Muscle of leg (tissue), 11 donors: Measurements from ENCODE around the gene DNAJC4. TPM values are rescaled to one million over a fixed set of nuclear protein-coding genes. Genes with fewer than 3 reads are reported as not detected.

ENCODE experiments used
- DNase-seq: peaks from one replicate; pipeline ENCODE4 v3.0.0; 2013
- H3K27ac ChIP-seq: one replicate; pipeline ENCODE4 v1.5.1; 2013; ENCODE audit warnings: mild to moderate bottlenecking, low read length, control low read depth
- H3K27me3 ChIP-seq: one replicate; pipeline ENCODE4 v1.6.1; 2013; ENCODE audit warnings: low read length; ENCODE audit not compliant: control insufficient read depth, insufficient read depth
- H3K36me3 ChIP-seq: one replicate; pipeline ENCODE4 v1.6.1; 2013; ENCODE audit warnings: low read length; ENCODE audit not compliant: control insufficient read depth, insufficient read depth
- H3K4me1 ChIP-seq: one replicate; pipeline ENCODE4 v1.6.1; 2013; ENCODE audit warnings: low read length; ENCODE audit not compliant: control insufficient read depth, insufficient read depth
- H3K4me3 ChIP-seq: one replicate; pipeline ENCODE4 v1.5.1; 2013; ENCODE audit warnings: low read length, control low read depth
- H3K9me3 ChIP-seq: replicated peaks from 2 replicates; pipeline ENCODE4 v1.6.1; 2013; ENCODE audit warnings: low read depth, low read length; ENCODE audit not compliant: control insufficient read depth
- WGBS: methylation state at CpG from one replicate; pipeline ENCODE4 v1.1.5; 2013; ENCODE audit warnings: missing lambda C conversion rate; ENCODE audit not compliant: insufficient coverage; 5-methylcytosine and 5-hydroxymethylcytosine counted together
- polyA plus RNA-seq, 8 donors: library from polyadenylated mRNA; unstranded; fragments of 120-200 nt; gene quantifications; one replicate each; pipeline versions ENCODE4 v1.2.1 to v1.2.3, GENCODE V29; 2013; ENCODE audit warnings: inconsistent platforms in 1 of 8, low replicate concordance in 1 of 8; ENCODE audit not compliant: insufficient read length in 8 of 8, insufficient read depth in 1 of 8
- total RNA-seq: library from RNA; stranded (reverse); fragments of 120-200 nt; gene quantifications from one replicate; pipeline ENCODE4 v1.2.4, GENCODE V29; 2013

DNAJC4 gene
- total and polyA plus RNA-seq, 9 donors, result 13.6 to 75.1 (median 52.9) TPM

DNA sequence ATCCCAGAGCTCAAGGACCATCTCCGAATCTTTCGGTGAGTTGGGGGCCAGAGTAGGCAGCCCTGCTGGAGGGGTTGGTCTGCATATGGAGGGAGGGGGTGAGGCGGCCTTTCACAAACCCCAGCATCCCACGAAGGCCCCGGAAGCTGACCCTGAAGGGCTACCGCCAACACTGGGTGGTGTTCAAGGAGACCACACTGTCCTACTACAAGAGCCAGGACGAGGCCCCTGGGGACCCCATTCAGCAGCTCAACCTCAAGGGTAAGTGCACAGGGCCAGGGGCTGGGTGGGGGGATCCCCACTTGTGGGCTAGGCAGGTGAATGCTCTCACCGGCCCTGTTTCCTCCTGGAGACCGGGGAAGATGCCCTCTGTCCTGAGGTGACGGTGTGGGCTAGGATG is 10.6 kb upstream of the DNAJC4 start:
- WGBS, result 86% methylated on average over 7 of the region's 10 CpGs
- no peak overlapping the region for H3K4me3 ChIP-seq
- H3K9me3 ChIP-seq, result no peaks in the 10 kb centered on the region
- peaks cover 26% of the 10 kb centered on the region for H3K36me3 ChIP-seq
- no peaks in the 10 kb centered on the region for H3K27me3 ChIP-seq
- H3K27ac ChIP-seq, result no peak overlapping the region
- DNase-seq, result no peak
- H3K4me1 ChIP-seq, result peaks cover 40% of the 10 kb centered on the region

DNA sequence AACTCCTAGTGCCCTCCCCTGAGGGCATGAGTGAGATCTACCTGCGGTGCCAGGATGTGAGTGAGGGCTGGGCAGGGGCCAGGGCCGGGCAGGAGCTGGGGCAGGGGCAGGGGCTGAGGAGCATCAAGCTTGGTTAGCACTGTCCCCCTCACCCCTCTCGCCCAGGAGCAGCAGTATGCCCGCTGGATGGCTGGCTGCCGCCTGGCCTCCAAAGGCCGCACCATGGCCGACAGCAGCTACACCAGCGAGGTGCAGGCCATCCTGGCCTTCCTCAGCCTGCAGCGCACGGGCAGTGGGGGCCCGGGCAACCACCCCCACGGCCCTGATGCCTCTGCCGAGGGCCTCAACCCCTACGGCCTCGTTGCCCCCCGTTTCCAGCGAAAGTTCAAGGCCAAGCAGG is 10.1 kb upstream of the DNAJC4 start:
- DNase-seq, result no peak
- Histone ChIP-seq H3K27me3 (no peaks in the 10 kb centered on the region), H3K36me3 (peaks cover 26% of the 10 kb centered on the region), H3K4me3 (no peak overlapping the region), H3K4me1 (peaks cover 45% of the 10 kb centered on the region), H3K9me3 (no peaks in the 10 kb centered on the region), H3K27ac (no peak overlapping the region)
- WGBS, result 90% methylated on average over 16 of the region's 17 CpGs

DNA sequence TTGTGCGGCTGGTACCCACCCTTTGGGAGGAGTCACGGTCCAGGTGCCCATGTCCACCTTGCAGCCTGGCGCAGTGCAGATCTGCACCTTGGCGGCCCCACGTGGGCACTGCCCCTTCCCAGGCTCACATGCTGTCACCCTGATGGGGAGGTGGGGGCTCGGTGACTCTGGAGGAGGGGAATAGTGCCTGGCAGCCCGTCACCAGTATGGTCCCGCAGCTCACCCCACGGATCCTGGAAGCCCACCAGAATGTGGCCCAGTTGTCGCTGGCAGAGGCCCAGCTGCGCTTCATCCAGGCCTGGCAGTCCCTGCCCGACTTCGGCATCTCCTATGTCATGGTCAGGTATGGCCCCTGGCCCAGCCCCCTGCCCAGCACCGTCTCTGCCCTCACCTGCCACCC is 9.6 kb upstream of the DNAJC4 start:
- H3K4me1 ChIP-seq, result peaks cover 50% of the 10 kb centered on the region
- no peak for DNase-seq
- H3K36me3 ChIP-seq, result peaks cover 26% of the 10 kb centered on the region
- no peaks in the 10 kb centered on the region for H3K27me3 ChIP-seq
- 81% methylated on average over 9 of the region's 14 CpGs for WGBS
- H3K27ac ChIP-seq, result no peak overlapping the region
- H3K9me3 ChIP-seq, result no peaks in the 10 kb centered on the region
- H3K4me3 ChIP-seq, result no peak overlapping the region

- H3K4me3 ChIP-seq, result no peak overlapping the region
Observed at GRCh38 chr11:64222651-64223000, 7.7 kb upstream of the DNAJC4 start.

GRCh38 chr11:64223001-64223651 is 7.2 kb upstream of the DNAJC4 start:
- Histone ChIP-seq H3K27me3 (no peaks in the 10 kb centered on the region), H3K4me3 (no peak overlapping the region), H3K27ac (peak overlapping the region; percentile 80), H3K36me3 (peaks cover 26% of the 10 kb centered on the region), H3K9me3 (no peaks in the 10 kb centered on the region), H3K4me1 (peaks cover 65% of the 10 kb centered on the region)
- peak; percentile 35 for DNase-seq
- WGBS, result 70% methylated on average over 23 of the region's 24 CpGs

More at GRCh38 chr11:64222651-64223000, 7.7 kb upstream of the DNAJC4 start:
- Histone ChIP-seq H3K36me3 (peaks cover 26% of the 10 kb centered on the region), H3K27ac (peak overlapping the region; percentile 80), H3K4me1 (peaks cover 64% of the 10 kb centered on the region), H3K9me3 (no peaks in the 10 kb centered on the region), H3K27me3 (no peaks in the 10 kb centered on the region)
- 64% methylated on average over 8 of the region's 9 CpGs for WGBS
- DNase-seq, result no peak

GRCh38 chr11:64224151-64224890 is 6.0 kb upstream of the DNAJC4 start:
- DNase-seq, result no peak

GRCh38 chr11:64224891-64225607 is 5.3 kb upstream of the DNAJC4 start:
- no peak for DNase-seq
- H3K27ac ChIP-seq, result peak overlapping the region; percentile 92
- WGBS, result 52% methylated on average over 14 of the region's 22 CpGs
- no peaks in the 10 kb centered on the region for H3K9me3 ChIP-seq
- H3K4me1 ChIP-seq, result peaks cover 68% of the 10 kb centered on the region
- H3K36me3 ChIP-seq, result peaks cover 26% of the 10 kb centered on the region
- peak overlapping the region; percentile 91 for H3K4me3 ChIP-seq
- no peaks in the 10 kb centered on the region for H3K27me3 ChIP-seq

More at GRCh38 chr11:64224151-64224890, 6.0 kb upstream of the DNAJC4 start:
- no peaks in the 10 kb centered on the region for H3K27me3 ChIP-seq
- no peak overlapping the region for H3K4me3 ChIP-seq
- H3K36me3 ChIP-seq, result peaks cover 26% of the 10 kb centered on the region
- peaks cover 62% of the 10 kb centered on the region for H3K4me1 ChIP-seq
- WGBS, result 92% methylated on average over 17 of the region's 17 CpGs
- H3K27ac ChIP-seq, result peak overlapping the region; percentile 92
- H3K9me3 ChIP-seq, result no peaks in the 10 kb centered on the region

- DNase-seq, result peak; percentile 95
Observed at GRCh38 chr11:64225608-64226506, 4.5 kb upstream of the DNAJC4 start, which contains the start of the genes NUDT22 and TRPT1. Gene NUDT22, plus strand, starts transcription at chr11:64226274. Its CDS starts 379 bp downstream, at chr11:64226653. Gene TRPT1, minus strand, starts transcription at chr11:64226186. Its CDS starts 326 bp downstream, at chr11:64225860.

GRCh38 chr11:64226507-64227051 is 3.8 kb upstream of the DNAJC4 start:
- Histone ChIP-seq H3K27ac (peak overlapping the region; percentile 93), H3K9me3 (no peaks in the 10 kb centered on the region), H3K4me3 (peak overlapping the region; percentile 91), H3K36me3 (peaks cover 14% of the 10 kb centered on the region), H3K4me1 (peaks cover 67% of the 10 kb centered on the region), H3K27me3 (no peaks in the 10 kb centered on the region)
- WGBS, result 14% methylated on average over 25 of the region's 26 CpGs
- DNase-seq, result peak; percentile 68

More at GRCh38 chr11:64225608-64226506, 4.5 kb upstream of the DNAJC4 start, which contains the start of the genes NUDT22 and TRPT1:
- under 1% methylated on average over 46 of the region's 54 CpGs for WGBS
- no peaks in the 10 kb centered on the region for H3K27me3 ChIP-seq
- peaks cover 19% of the 10 kb centered on the region for H3K36me3 ChIP-seq
- H3K4me3 ChIP-seq, result peak within 1 kb of the TSS; percentile 91
- peak within 1 kb of the TSS; percentile 93 for H3K27ac ChIP-seq
- peaks cover 66% of the 10 kb centered on the region for H3K4me1 ChIP-seq
- H3K9me3 ChIP-seq, result no peaks in the 10 kb centered on the region
